Panc1 (cell line): Measurements from ENCODE around the gene ACOXL. TPM values are rescaled to one million over a fixed set of nuclear protein-coding genes. Genes with fewer than 3 reads are reported as not detected.

Experiments
- ATAC-seq: fragments of 200-7000 bp; cut with Tn5 transposase; 2 replicates; pipeline ENCODE4 v1.9.1; 2020; ENCODE audit warnings: mild to moderate bottlenecking, moderate library complexity
- BruUV-seq: library from RNA; stranded (reverse); fragments of 400-500 nt; replicated peaks from 2 replicates; lab custom pipeline; 2021; lab: Mats Ljungman, UMichigan
- CTCF ChIA-PET: fragments of 300-600 bp; sonication (Branson Sonifier 250); formaldehyde crosslinking; loops from one replicate; lab custom pipeline; 2022; ENCODE audit warnings: antibody characterized with exemption; lab: Charles Lee
- POLR2A ChIA-PET: fragments of 300-600 bp; sonication (Branson Sonifier 250); formaldehyde crosslinking; loops from one replicate; lab custom pipeline; 2022; ENCODE audit warnings: antibody characterized with exemption; lab: Charles Lee
- DNase-seq: peaks from one replicate; pipeline ENCODE4 v3.0.0-alpha.2; 2010; ENCODE audit warnings: low read depth, low spot score
- H3K27ac ChIP-seq: 2 replicates; pipeline ENCODE4 v1.5.1; 2011; ENCODE audit warnings: mild to moderate bottlenecking, low read length, inconsistent platforms
- H3K27me3 ChIP-seq: fragments of 200-500 bp; sonication (Bioruptor generic); 2 replicates; pipeline ENCODE4 v1.6.0; 2014; ENCODE audit warnings: low read length, inconsistent platforms; ENCODE audit not compliant: control insufficient read depth, insufficient read depth
- H3K36me3 ChIP-seq: fragments of 200-500 bp; sonication (Bioruptor generic); 2 replicates; pipeline ENCODE4 v1.5.1; 2014; ENCODE audit warnings: inconsistent platforms, mild to moderate bottlenecking, low read length, moderate library complexity; ENCODE audit not compliant: control insufficient read depth, insufficient read depth
- H3K4me1 ChIP-seq: 2 replicates; pipeline ENCODE4 v1.5.1; 2011; ENCODE audit warnings: inconsistent platforms, mild to moderate bottlenecking, low read length, moderate library complexity; ENCODE audit not compliant: control insufficient read depth, insufficient read depth
- H3K4me3 ChIP-seq, 2 experiments: 2 replicates each; pipeline ENCODE4 v1.5.1; 2011 to 2012; ENCODE audit warnings: low read depth in 2 of 2, low read length in 2 of 2, mild to moderate bottlenecking in 2 of 2, inconsistent platforms in 1 of 2, moderate library complexity in 1 of 2
- H3K9me3 ChIP-seq: fragments of 200-500 bp; sonication (Bioruptor generic); 2 replicates; pipeline ENCODE4 v1.5.1; 2014; ENCODE audit warnings: low read depth, mild to moderate bottlenecking, inconsistent platforms, low read length, moderate library complexity; ENCODE audit not compliant: control insufficient read depth, insufficient read depth
- CTCF ChIP-seq: fragments of 450-650 bp; IDR thresholded peaks from 2 replicates; pipeline ENCODE4 v1.5.1; 2017; ENCODE audit warnings: mild to moderate bottlenecking
- POLR2AphosphoS5 ChIP-seq: IDR thresholded peaks from 2 replicates; pipeline ENCODE4 v1.6.1; 2012; ENCODE audit warnings: mild to moderate bottlenecking, low read depth, low read length, moderate library complexity
- REST ChIP-seq, 2 experiments: IDR thresholded peaks; 2 replicates each; pipeline ENCODE4 v1.6.1; 2011 to 2012; ENCODE audit warnings: low read depth in 2 of 2, control low read depth in 1 of 2, low read length in 1 of 2, mild to moderate bottlenecking in 1 of 2, moderate library complexity in 1 of 2; ENCODE audit not compliant: insufficient read depth in 1 of 2
- SIN3A ChIP-seq: IDR thresholded peaks from 2 replicates; pipeline ENCODE4 v1.6.1; 2012; ENCODE audit warnings: low read depth, mild to moderate bottlenecking, low read length, moderate library complexity, borderline replicate concordance; ENCODE audit not compliant: insufficient read depth
- TCF7L2 ChIP-seq: IDR thresholded peaks from 2 replicates; pipeline ENCODE4 v1.6.1; 2011; ENCODE audit warnings: mild to moderate bottlenecking, low read depth, low read length, inconsistent platforms
- in situ Hi-C: cut with HindIII; loops from 2 replicates; pipeline ENCODE4 v1.10.0; 2016; ENCODE audit warnings: low sequenced_read_pairs, low pct_unique_long_range_greater_than_20kb
- intact Hi-C: fragments of 100-400 bp; cut with micrococcal nuclease; formaldehyde crosslinking; loops from one replicate; pipeline ENCODE4 v1.10.0; 2022; ENCODE audit not compliant: unreplicated experiment
- total RNA-seq: library from RNA; stranded (reverse); gene quantifications from one replicate; pipeline ENCODE4 v1.2.1, GENCODE V29; 2021; ENCODE audit not compliant: unreplicated experiment

ACOXL gene
- total RNA-seq, 1 experiment from 2014 or later, result 4.9 TPM

- POLR2A ChIA-PET, result no interaction called here
- no peak overlapping the region for H3K4me3 ChIP-seq
- H3K27me3 ChIP-seq, result no peaks in the 10 kb centered on the region
- TF ChIP-seq CTCF (no peak), SIN3A (no peak), POLR2AphosphoS5 (no peak), REST (IDR thresholded peaks at IDR 0.05; ENCODE audit: insufficient read depth in 1 of 2, low read depth in 2 of 2, low read length in 1 of 2) (no peak), TCF7L2 (no peak)
- CTCF ChIA-PET, result no interaction called here
- no peaks in the 10 kb centered on the region for H3K4me1 ChIP-seq
- DNase-seq, result no peak
- H3K27ac ChIP-seq, result no peak overlapping the region
- in situ Hi-C loops (no loop called here), intact Hi-C loops (no loop called here)
- H3K9me3 ChIP-seq, result no peaks in the 10 kb centered on the region
- no peaks in the 10 kb centered on the region for H3K36me3 ChIP-seq
- no TSS peak for BruUV-seq
- no peak for ATAC-seq
Observed at GRCh38 chr2:110958346-110959119, 226.2 kb downstream of the ACOXL start.

GRCh38 chr2:110959198-110959597 lies 226.8 kb downstream of the ACOXL start:
- ATAC-seq, result no peak
- CTCF ChIA-PET, result no interaction called here
- TF ChIP-seq TCF7L2 (no peak), REST (IDR thresholded peaks at IDR 0.05; ENCODE audit: insufficient read depth in 1 of 2, low read depth in 2 of 2, low read length in 1 of 2) (no peak), SIN3A (no peak), POLR2AphosphoS5 (no peak), CTCF (no peak)

More at GRCh38 chr2:110959198-110959597, 226.8 kb downstream of the ACOXL start:
- no peaks in the 10 kb centered on the region for H3K27me3 ChIP-seq
- H3K27ac ChIP-seq, result no peak overlapping the region
- H3K9me3 ChIP-seq, result no peaks in the 10 kb centered on the region
- no TSS peak for BruUV-seq
- POLR2A ChIA-PET, result no interaction called here
- H3K4me1 ChIP-seq, result no peaks in the 10 kb centered on the region
- intact Hi-C loops (no loop called here), in situ Hi-C loops (no loop called here)
- no peak for DNase-seq
- H3K4me3 ChIP-seq, result no peak overlapping the region
- H3K36me3 ChIP-seq, result no peaks in the 10 kb centered on the region
